ACHN (cell line): ENCODE data around the gene NAXE.
"Not testable (repeated sequence)": the region's sequence is repeated elsewhere in the genome, so short reads cannot be mapped to it uniquely, and the experiment has no call there.

ENCODE experiments used
- DNase-seq: peaks from one replicate; pipeline ENCODE4 v3.0.0-alpha.2; 2015
- in situ Hi-C: cut with HindIII; loops from 2 replicates; pipeline ENCODE4 v1.10.0; 2017; ENCODE audit warnings: low sequenced_read_pairs, low pct_ligation_motif_present, low pct_unique_long_range_greater_than_20kb

Gene NAXE

DNA sequence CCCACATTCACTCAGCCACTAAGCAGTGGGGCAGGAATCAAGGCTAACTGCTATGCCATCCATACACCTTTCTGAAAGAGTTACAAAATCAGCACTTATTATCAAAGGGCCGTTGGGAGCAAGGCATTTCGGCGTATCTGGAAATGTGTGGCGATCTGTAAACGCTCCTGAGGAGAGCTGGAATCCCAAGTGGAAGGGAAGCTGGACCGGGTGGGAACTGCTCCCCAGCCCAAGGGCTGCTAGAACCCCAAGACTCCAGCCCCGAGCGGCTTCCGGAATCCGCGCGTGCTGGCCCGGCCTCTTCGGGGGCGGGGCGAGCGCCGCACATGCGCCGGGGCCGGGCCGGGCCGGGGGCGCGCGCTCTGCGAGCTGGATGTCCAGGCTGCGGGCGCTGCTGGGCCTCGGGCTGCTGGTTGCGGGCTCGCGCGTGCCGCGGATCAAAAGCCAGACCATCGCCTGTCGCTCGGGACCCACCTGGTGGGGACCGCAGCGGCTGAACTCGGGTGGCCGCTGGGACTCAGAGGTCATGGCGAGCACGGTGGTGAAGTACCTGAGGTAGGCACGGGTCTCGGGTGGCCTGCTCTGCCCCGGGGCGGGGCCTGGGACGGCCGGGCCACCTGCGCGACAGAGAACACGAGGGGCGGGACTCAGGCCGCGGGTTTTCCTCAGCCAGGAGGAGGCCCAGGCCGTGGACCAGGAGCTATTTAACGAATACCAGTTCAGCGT is at the start of gene NAXE:
Gene NAXE (plus strand): TSS at position 345 of the 726 bp plus-strand sequence. CDS start 29 bp downstream, at position 374.
- DNase-seq: peak; percentile 78
- in situ Hi-C loops: no loop called here

GRCh38 chr1:156543066-156543465 is 48.5 kb upstream of the NAXE start:
- no peak for DNase-seq
- in situ Hi-C loops: no loop called here

- in situ Hi-C loops: no loop called here
- no peak for DNase-seq
Observed at GRCh38 chr1:156544592-156545102, 46.9 kb upstream of the NAXE start.

DNA sequence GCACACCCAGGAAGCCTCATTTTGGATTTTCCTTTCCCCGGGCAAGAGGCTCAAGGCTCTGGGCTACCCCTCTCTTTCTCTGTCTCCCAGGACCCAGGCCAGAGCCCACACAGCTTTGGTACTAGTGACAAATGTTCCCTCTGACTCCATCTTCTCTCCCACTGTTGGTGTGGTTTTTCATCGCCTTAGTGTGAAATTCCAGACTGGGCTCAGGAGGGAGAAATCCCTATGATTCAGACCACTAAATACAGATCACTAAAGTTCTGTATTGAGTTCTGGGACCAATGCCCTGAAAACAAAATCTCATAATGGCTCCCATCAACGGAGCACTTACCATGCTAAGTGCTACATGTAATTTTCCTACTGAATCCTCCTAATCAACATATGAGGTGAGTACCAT is 45.3 kb upstream of the NAXE start:
- in situ Hi-C loops: no loop called here
- no peak for DNase-seq

GRCh38 chr1:156547434-156547833 is 44.1 kb upstream of the NAXE start:
- in situ Hi-C loops: no loop called here

GRCh38 chr1:156547982-156548381 is 43.6 kb upstream of the NAXE start:
- DNase-seq: no peak
- in situ Hi-C loops: no loop called here

More at GRCh38 chr1:156547434-156547833, 44.1 kb upstream of the NAXE start:
- no peak for DNase-seq

- DNase-seq: no peak
- in situ Hi-C loops: no loop called here
Observed at GRCh38 chr1:156549390-156549789, 42.2 kb upstream of the NAXE start.

GRCh38 chr1:156549831-156550230 is 41.7 kb upstream of the NAXE start:
- in situ Hi-C loops: no loop called here
- DNase-seq: no peak

DNA sequence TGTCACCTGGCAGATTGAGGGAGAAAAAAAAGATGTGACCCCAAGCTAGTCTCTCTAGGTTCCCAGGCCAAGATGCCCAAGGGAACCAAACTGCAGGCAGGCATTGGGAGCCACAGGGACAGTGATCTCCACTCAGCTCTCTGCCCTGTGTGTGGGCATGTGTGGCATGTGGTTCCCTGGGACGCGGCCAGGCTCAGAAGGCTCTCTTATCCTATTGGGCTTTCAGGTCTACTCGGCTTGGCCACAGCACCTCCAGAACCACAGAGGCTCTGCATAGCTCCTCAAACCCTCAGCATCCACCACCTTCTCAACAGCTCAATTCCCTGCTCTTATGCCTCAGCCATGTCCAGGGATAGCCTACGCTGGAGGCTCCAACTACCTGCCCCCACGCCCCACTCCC is 41.2 kb upstream of the NAXE start:
- in situ Hi-C loops: no loop called here

GRCh38 chr1:156551066-156551643 is 40.4 kb upstream of the NAXE start:
- DNase-seq: no peak
- in situ Hi-C loops: no loop called here

More for the DNA sequence above, 41.2 kb upstream of the NAXE start:
- DNase-seq: no peak

DNA sequence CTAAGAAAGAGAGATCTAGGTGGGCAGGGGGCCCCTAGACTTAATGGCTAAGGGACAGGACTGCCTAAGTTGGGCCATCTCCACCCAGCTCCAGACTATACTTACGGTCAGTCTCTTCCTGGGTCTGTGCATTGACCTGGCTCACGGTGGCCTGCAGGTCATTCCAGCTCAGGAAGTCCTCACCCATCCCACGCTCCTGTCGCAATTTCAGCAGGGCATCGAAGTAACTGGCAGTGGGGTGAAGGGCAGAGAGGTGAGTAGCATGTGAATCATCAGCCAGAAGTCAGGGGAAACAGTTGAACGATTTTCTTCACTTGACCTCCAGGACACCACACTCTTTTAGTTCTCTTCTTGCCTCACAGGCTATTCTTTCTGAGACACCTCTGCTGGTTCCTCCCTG is 39.7 kb upstream of the NAXE start:
- in situ Hi-C loops: no loop called here
- peak; percentile 73 for DNase-seq

DNA sequence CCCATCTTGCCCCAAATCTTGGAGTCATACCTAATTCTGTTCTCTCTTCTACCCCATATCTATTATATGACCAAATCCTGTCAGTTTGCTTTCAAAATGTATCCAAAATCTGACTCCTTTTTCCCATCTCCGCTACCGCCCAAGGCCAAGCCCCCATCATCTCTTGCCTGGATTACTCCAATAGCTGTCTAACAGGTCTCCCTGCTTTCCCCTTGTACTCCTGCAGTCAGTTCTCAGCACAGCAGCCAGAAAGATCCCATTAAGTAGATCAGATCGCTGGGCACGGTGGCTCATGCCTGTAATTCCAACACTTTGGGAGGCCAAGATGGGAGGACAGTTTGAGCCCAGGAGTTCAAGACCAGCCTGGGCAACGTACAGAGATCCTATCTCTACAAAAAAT is 39.1 kb upstream of the NAXE start:
- in situ Hi-C loops: no loop called here

GRCh38 chr1:156552937-156553336 is 38.6 kb upstream of the NAXE start:
- DNase-seq, in situ Hi-C loops: not testable (repeated sequence)

More for the DNA sequence above, 39.1 kb upstream of the NAXE start:
- no peak for DNase-seq

GRCh38 chr1:156553860-156554485 is 37.6 kb upstream of the NAXE start:
- no peak for DNase-seq
- in situ Hi-C loops: no loop called here

- DNase-seq: no peak
- in situ Hi-C loops: no loop called here
Observed at GRCh38 chr1:156554971-156555370, 36.6 kb upstream of the NAXE start.

DNA sequence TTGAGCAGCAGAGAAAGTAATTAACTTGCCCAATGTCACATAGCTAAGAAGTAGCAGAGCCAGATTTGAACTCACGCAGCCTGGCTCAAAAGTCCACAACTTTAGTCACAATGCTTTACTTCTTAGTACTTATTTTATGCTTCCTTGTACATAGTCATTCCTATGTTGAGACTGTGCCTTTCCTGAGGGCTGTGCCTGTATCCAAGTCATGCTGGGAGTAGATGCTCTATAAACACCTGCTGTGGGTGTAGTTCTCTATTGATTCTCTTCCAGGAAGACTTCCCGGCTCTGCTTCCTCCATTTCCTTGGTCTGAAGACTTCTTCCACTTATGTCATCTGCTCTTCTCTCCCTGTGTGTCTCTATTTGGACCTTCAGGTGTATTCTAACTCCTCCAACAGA is 35.9 kb upstream of the NAXE start:
- in situ Hi-C loops: no loop called here
- DNase-seq: no peak

DNA sequence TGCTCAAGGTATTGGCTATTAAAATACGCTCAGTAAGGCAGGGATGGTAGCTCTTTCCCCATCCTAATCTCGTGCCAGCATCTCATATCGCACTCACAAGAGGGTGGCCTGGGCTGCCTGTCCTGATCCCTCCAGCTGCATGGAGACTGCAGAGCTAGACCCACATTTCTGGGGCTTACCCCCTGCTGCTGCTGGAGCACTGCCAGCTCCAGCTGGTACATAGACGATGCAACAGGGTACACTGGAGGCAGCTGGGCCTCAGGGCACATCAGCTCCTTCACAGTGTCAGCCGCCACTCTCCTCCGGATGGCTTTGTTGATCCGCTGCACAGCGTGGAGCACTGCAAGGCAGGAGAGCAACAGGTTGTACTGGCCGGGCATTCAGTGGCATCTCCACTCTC is 35.2 kb upstream of the NAXE start:
- in situ Hi-C loops: no loop called here
- no peak for DNase-seq

- no peak for DNase-seq
- in situ Hi-C loops: no loop called here
Observed at GRCh38 chr1:156559086-156559796, 32.3 kb upstream of the NAXE start.

GRCh38 chr1:156559797-156560385 is 31.7 kb upstream of the NAXE start:
- in situ Hi-C loops: no loop called here
- no peak for DNase-seq
